Measurements from ENCODE around the gene ZC3H10.
"Not testable (repeated sequence)": the region's sequence is repeated elsewhere in the genome, so short reads cannot be mapped to it uniquely, and the experiment has no call there.

Gene ZC3H10

GRCh38 chr12:56156464-56157200 is 38.6 kb downstream of the ZC3H10 start:
- DNase-seq: not testable (repeated sequence)

- DNase-seq: peak; percentile 72
These were observed 39.3 kb downstream of the ZC3H10 start for GRCh38 chr12:56157201-56158028.

- peak; percentile 93 for DNase-seq
These were observed 40.2 kb downstream of the ZC3H10 start, which contains the start of gene MYL6 for GRCh38 chr12:56158029-56158925. MYL6 (plus strand) TSS chr12:56158359; CDS start chr12:56158402, 43 bp downstream.

GRCh38 chr12:56158926-56159461 is 40.9 kb downstream of the ZC3H10 start:
- peak; percentile 35 for DNase-seq

GRCh38 chr12:56159482-56160192 is 41.6 kb downstream of the ZC3H10 start:
- no peak for DNase-seq

- peak; percentile 80 for DNase-seq
These were observed 42.2 kb downstream of the ZC3H10 start for GRCh38 chr12:56160193-56160763.

GRCh38 chr12:56160894-56161689 is 43.0 kb downstream of the ZC3H10 start:
- no peak for DNase-seq

- no peak for DNase-seq
These were observed 43.8 kb downstream of the ZC3H10 start for GRCh38 chr12:56161690-56162351.

GRCh38 chr12:56162468-56163290 is 44.6 kb downstream of the ZC3H10 start:
- no peak for DNase-seq

GRCh38 chr12:56163533-56164344 is 45.7 kb downstream of the ZC3H10 start:
- no peak for DNase-seq

- DNase-seq: no peak
These were observed 46.3 kb downstream of the ZC3H10 start for GRCh38 chr12:56164345-56164729.

- no peak for DNase-seq
These were observed 47.3 kb downstream of the ZC3H10 start for GRCh38 chr12:56165369-56165768.

GRCh38 chr12:56169229-56169759 is 51.2 kb downstream of the ZC3H10 start:
- no peak for DNase-seq

GRCh38 chr12:56172839-56173238 is 54.8 kb downstream of the ZC3H10 start:
- DNase-seq: no peak
